Hematopoietic multipotent progenitor cell treated with erythropoietin and hydrocortisone succinate and interleukin-3 and kit ligand, for 8 days (in vitro differentiated cells): ENCODE data around the gene PPP1R12A.

ENCODE experiments used
- DNase-seq: peaks from one replicate; pipeline ENCODE4 v3.0.0-alpha.2; 2015

PPP1R12A gene

DNA sequence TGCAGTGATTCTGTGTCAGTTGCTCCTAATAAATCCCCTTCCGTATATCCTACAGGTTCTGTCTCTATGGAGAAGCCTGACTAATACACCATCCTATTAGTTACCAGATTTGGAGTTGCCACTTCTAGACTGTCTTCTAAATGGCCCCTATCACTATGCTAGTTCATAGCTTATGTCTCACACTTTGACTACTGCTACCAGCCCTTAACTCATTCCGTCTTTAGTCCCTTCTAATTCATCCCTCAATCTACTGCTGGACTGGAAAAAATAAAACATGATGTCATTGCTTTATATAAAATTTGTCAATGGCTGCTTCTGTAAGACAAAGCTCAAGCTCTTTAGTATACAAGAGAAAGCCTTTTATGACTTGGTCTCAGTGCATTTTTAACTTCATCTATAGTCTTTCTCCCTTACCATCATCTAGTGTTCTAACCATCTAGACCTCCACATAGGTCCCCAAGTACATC lies 99.5 kb downstream of the PPP1R12A start:
- no peak for DNase-seq

DNA sequence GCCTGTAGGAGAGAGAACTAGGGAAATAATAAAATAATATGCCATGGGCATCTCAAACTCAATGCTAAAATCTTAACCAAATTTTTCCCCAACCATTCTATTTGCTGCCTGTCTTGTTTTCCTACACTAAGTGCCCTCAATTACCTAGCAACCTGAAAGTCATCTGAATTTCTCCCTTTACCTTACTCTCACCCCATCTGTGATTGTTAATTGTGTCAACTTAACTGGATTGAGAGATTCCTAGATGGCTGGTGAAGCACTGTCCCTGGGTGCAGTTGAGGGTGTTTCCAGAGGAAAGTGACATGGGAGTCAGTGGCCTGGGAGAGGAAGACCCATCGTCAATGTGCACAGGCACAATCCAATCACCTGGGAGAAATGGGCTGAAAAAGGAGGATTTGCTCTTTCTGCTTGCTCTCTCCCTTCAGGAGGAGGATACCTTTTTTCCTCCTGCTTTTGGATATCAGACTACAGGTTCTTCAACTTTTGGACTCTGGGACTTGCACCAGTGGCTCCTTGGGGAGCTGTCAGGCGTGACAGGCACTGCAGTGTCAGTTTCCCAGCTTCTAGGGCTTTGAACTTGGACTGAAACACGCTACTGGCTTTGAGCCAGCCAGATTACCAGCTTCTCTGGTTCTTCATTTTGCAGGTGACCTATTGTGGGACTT lies 100.1 kb downstream of the PPP1R12A start:
- no peak for DNase-seq

DNA sequence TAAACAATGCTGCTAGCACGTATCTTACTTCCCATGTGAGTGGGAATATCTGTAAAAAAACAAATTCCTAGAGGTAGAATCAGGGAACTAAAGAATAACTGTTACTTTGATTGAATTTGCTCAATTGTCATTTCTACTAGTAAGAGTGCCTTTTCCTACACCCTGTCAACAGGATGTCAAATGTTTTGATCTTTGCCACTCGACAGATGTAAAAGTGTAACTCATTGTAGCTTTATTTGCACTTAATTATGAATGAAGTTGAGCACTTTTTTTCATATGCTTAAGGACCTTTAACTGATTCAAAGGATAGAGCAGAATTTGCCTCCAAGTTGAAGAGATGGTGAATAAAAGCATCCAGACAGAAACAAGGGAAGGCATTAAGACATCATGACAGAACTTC lies 104.5 kb downstream of the PPP1R12A start:
- DNase-seq = no peak

DNA sequence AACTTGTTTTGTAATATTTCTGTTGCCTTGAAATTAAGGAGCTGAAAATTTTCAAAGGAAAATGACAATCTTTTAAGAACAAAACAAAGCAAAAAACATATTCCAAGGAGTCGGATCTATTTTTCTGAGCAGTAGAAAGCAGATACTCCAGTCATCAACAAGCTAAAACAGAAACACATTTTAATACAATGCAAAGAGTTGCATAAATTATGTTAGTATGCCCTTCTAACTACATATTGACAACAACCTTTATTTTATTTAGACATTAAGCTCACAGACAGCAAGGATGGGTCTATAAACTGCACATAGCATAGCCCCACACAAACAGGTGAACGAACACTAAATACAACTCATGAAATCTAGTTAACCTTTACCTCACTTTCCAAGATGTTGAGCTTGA lies 106.0 kb downstream of the PPP1R12A start:
- no peak for DNase-seq

DNA sequence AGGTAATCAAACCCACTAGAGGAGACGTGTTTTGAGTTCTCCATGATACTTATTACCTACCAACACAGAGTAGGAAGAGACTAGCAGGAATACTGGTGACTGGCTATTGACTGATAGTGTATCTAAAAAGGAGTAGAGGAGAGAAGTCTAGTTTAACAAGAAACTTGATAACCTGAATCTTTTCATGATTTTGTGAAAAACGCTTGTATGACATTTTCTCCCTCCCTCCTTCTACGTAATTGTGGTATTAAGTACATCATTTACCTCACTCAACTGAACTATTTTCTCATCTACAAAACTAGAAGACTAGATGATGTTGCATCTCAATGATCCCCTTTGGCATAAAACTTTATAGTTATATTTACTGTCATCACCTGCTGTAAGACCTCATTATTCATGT lies 107.4 kb downstream of the PPP1R12A start:
- DNase-seq = no peak

DNA sequence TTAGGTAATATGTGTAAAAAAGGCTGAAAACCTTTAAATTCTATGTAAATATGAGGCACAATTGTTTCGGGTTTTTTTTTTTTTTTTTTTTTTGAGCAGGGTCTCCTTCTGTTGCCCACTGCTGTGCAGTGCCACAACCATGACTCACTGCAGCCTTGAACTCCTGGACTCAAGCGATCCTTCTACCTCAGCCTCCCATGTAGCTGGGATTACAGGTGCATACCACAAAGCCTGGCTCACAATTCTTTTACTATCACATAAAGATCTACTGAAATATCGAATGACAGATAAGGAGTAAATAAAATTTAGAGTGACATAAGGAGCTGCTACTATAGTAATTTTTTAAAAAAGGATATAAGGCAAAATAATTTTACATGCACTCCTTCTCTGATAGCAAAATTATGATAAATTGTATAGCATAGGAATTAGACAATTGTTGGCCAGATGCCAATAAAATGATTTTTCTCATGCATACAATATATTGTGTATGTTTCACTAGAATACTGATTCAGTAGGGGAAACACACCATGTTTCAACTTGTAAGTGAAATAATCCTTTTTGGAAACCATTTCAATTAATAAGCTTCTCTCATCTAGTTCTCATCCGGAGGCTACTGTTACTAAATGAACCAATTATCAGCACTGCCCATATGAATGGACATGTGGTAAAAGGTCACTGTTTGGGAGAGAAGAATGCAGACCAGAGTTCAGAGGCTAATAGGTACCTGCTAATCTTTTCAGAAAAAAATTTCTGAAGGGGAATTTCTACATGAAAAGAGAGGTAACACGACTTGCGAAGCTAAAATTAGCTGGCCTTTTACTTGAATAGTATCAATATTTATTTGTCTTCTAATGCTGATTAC lies 108.4 kb downstream of the PPP1R12A start:
- no peak for DNase-seq

DNA sequence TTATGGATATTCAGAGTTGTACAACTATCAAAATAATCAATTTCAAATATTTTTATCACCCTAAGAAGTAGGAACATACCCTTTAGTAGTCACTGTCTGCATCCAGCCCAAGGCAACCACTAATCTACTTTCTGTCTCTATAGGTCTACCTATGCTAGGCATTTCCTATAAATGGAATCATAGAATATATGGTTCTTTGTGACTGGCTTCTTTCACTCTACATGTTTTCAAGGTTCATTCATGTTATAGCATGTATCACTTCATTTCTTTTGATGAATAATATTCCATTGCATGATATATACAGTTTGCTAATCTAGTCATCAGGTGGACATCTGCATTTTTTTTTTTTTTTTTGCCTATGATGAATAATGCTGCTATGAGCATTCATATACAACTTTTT lies 112.4 kb downstream of the PPP1R12A start:
- DNase-seq = no peak

DNA sequence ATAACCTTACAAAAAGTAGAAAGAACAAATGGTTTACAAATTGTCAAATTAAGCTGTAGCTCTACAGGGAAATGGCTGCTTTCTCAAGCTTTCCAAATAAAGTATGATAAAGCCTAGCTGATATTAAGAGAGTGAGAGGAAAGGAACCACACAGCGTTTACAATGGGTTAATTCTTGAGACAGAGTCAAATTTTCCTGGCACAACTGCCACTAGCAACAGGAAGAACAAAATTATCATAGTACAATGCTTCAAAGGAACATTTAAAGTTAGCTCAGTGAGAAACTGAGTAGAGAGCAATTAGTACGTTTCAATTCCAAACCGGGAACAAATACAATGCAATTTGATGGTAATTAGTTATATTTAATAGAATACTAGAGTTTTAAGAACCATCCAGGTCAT lies 116.0 kb downstream of the PPP1R12A start:
- peak; percentile 8 for DNase-seq

DNA sequence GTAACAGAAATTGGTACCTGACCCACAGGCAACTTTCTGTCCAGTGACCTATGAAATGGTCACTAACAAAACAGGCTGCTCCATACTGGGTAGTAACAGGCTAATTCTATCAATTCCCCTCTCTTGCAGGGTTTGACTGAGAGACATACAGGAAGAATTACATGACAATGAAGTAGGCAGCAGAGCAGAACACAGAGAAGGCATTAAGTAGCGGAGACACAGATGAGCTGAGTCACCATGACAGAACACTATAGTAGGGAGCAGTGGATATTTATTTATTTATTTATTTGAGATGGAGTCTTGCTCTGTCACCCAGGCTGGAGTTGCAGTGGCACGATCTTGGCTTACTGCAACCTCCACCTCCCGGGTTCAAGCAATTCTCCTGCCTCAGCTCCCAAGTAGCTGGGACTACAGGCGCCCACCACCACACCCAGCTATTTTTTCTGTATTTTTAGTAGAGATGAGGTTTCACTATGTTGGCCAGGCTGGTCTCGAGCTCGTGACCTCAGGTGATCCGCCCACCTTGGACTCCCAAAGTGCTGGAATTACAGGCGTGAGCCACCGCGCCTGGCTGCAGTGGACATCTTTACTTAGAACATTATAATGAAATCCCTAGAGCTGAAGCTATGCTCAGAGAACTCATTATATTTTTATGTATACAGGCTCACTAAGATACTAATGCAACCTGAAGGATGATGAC lies 150.4 kb downstream of the PPP1R12A start:
- DNase-seq = peak; percentile 20

DNA sequence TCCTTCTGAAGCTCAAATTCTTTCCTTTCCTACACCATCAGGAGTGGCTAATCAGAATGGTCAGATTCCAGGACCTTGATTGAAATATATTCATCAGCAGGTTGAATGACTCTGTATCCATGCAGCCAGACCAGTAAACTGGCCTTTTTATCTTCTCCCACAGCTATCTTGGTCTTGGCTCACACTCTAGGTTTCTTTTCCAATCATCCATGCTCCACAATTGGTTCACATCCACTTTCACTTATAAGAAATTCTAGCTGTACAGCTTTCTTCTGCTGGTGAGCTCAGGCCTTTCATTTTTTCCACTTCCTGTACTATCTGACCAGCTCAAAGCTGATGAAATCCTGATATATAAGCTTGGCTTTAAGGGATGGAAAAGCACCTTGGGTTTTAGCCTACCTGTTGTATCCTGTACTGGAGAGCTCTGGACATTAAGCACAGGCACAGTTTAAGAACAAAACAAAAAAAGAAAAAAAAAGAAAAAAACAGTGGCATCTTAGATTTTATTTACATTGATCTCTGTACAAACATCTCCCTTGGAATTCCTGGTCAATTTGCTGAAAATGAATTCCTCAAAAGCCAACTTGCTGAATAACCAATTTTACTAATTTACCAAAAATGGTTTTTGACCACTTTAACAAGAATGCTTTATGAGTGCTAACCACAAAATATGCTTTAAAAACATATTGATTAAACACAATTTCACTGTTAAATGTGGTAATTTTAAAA lies 152.6 kb downstream of the PPP1R12A start:
- peak; percentile 20 for DNase-seq

DNA sequence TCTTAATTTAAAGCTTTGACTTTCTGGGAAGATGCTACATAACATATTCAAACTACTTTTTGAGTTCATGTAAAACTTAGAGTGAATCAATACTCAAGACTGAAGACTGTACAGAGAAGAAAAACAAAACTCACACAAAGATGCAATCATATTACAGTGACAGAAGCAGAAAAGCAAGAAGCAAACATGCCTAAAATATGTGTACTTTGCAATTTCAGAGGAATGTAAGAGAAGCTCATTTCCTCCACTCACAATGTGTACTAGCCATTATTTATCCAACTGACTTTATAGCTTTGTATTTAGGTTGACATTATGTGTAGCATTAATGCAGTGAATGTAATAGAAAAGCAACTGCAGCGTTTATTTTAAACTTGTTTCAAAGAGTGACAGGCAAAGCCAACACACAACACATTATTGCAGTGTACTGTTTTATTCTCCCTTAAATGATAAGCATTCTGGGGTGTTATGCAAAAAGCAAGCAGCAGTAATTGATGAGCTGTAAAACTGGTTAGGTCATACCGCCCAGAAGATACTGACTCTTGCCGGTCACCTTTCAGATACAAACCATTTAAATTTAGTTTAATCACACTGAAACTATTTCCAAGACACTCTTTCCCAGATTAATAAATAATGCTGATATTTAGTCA lies 156.0 kb downstream of the PPP1R12A start:
- DNase-seq = no peak

DNA sequence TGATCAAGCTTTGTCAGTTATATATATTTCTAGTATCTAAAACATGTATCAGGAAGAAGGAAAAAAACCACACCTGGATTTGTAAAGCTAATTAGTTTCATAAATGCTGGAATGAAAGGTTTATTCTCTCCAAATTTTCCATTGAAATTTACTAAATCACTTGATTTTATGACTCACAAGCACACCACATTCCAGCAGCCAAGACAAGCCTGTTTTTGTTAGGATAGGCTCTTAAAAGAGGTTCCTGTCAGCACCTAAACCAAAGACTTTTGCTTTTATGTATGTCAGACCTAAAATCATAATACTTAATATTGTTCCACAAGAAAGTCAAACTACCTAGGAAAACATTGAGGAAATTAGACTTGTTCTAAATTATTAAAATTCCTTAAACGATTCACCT lies 158.8 kb downstream of the PPP1R12A start:
- DNase-seq = no peak

DNA sequence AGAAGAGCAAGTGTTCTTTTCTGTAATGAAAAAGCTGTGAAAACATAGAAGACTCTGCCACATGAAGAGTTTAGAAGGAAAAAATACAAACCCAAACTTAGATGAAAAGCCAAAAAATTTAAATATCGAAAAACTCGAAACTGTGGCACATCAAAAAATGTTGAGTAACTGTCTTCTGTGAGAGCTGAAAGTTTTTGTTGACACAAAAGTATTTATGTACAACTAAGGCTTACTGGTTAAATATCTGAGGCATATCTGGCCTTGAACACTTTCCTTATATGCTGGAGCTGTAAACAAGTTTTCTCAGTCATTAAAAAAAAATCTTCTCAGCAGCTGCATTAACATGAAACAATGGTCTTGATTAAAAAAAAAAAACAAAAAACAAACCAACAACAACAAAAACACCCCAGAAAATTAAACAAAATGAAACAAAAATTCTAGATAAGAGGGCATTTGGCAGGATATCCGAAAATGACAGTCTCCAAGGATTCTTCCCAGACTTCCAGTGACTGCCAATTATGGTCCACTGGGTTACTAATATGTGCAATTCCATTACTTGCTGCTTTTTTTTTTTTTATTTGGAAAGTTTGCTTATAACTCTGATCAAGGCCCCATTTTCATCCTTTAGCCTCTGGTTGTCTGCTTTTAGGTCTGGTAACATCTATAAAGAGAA lies 159.4 kb downstream of the PPP1R12A start:
- no peak for DNase-seq

DNA sequence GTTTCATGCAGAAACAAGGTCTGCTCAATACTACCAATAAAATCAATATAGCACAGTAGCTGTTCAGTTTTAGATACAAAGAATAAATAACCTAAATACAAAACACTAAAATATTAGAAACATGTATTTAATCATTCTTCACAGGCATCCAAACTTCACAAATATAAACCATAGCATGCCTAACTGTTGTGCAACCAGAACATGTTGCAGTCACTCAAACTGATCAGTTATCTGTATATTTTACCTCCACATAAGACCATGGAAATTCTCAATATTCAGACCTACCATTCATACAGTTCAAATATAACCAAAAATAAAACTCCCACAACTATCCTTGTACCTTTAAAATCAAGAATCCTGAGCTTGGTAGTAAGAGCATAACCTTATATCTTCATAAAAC lies 161.0 kb downstream of the PPP1R12A start:
- no peak for DNase-seq

DNA sequence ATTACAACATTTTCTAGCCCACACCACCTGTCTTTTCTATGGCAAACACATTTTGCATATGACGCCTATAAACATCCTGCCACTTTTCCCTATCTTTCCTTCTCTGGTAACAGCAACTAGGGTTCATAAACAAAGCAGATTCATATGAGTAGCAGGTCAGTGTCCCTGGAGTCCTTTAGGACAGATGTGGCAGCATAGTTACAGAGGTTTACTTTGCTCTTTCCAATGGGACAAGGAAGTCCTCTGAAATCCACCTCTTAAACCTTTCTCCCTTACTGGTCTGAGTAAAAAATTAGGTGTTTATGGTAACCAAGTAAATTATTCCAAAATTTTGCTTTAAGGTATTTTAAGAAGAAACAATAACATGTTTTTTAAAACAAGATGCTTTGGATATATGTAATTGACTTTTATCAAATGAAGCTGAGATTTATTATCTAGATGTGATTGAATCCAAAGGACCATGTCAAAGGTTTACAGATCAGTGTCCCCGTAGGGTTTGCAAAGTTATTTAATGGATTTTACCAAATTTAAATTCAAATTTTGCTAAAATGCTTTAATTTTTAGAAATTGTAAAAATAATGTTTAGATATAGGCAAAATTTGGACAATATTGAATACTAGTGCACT lies 164.9 kb downstream of the PPP1R12A start:
- no peak for DNase-seq

DNA sequence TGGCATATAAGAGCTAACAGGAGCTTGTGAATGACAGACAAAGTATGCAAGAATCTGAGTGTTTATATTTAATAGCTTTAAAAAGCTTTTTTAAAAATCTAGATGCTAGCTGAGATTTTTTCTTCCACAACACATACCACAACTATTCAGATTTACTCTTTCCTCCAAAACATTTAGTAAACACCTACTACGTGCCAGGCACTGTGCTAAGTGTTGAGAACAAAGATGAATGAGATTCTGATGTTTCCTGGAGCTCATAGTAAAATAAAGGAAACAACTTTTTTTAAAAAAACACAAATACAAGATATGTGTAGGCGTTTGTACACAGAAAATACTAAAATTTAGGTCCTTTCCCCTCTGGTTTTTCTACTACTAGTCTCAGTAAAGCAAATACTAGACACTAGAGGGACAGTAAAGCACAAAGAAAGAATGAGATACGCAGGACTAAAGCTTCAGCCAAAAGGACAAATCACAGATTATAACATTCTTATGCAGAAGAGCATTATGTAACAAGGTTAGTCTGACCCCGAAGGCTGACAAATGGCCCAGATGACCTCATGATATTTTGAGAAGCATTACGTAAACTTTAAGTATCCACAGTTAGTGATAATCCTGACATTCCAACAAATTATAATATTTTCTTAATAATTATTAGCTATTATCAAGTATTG lies 165.6 kb downstream of the PPP1R12A start:
- DNase-seq = no peak

DNA sequence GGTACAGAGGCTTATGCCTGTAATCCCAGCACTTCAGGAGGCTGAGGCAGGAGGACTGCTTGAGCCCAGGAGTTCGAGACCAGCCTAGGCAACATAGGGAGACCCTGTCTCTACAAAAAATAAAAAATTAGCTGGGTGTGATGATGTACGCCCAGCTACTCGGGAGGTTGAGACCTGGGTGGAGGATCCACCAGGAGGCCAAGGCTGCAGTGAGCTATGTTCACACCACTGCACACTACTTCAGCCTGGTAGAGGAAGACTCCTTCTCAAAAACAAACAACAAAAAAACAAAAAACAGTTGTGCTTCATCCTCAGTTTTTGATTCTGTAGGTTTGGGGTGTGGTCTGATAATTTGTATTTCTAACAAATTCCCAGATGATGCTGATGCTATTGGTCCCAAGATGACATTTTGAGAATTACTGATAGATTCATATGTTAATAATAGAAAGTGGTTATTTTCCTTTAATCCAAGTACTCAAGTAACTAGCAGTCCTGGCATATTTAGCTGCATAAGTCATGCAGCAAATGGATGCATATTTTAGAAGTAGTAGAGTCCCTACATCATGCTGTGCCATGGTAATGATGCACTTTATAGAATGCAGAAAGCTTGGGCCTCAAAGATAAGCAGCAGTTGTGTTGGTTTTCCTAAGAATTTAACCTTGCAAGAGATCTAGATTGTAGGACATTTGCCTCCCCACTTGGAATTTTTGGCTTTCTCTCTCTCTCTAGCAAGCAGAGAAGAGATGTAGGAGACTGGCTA lies 168.0 kb downstream of the PPP1R12A start:
- no peak for DNase-seq

DNA sequence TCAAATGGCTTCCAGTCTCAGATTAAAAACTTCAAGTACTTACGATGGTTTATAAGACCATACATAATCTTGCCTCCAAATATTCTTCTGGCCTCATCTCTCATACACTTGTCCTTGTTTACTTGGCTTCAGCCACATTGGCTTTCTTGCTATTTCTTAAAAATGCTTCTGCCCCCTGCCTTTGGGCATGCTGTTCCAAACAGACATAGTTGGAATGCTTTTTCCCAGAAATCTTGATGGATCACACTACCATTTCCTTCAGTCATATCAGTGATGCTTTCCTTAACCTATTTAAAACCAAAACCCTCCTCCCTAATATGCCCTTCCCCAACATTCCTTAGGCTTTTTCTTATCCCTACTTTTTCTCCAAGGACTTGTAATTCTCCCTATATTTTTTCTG lies 169.7 kb downstream of the PPP1R12A start:
- DNase-seq = no peak

DNA sequence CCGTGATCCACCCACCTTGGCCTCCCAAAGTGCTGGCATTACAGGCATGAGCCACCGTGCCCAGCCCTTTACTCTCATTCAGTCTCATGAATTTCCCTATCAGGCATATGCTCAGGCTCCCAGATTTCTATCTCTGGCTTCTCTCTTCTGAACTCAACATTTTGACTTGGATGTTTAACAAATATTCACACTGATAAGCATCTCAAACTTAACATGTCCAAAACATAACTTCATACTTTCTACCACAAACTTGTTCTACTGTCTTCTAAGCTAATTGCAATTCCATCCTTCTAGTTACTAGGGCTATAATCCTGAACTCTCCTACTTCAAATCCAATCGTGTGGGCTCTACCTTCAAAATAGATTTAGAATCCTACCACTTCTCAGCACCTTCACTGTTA lies 170.3 kb downstream of the PPP1R12A start:
- DNase-seq = no peak
